NCI-H1092 treated with DMSO at 0.1 percent for 48 hours (cell line): Measurements from ENCODE around the gene DPP10.
"Not testable (repeated sequence)": the region's sequence is repeated elsewhere in the genome, so short reads cannot be mapped to it uniquely, and the experiment has no call there.

Experiments
- DNase-seq: peaks from one replicate; lab custom pipeline; 2025; lab: John Stamatoyannopoulos, UW

DPP10 gene

GRCh38 chr2:114442510-114442909, at the start of gene DPP10:
Gene DPP10, plus strand, starts transcription at chr2:114442641.
- no peak for DNase-seq

DNA sequence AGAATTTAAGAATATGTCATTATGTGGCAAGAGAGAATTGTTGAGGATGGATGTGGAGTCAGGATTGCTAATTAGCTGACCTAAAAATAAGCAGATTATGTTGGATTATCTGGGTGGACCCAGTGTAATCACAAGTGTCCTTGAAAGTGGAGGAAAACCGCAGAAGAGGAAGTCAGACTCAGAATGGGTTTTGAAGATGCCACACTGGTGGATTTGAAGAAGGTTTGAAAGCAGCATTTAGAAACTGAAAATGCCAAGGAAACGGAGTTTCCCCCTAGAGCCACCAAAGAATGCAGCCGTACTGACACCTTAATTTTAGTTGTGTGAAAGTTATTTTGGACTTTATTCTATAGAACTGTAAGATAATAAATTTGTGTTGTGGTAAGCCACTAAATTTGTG, 41.6 kb upstream of the DPP10 start:
- DNase-seq, result no peak

- no peak for DNase-seq
These were observed 37.0 kb upstream of the DPP10 start for GRCh38 chr2:114405247-114406116.

DNA sequence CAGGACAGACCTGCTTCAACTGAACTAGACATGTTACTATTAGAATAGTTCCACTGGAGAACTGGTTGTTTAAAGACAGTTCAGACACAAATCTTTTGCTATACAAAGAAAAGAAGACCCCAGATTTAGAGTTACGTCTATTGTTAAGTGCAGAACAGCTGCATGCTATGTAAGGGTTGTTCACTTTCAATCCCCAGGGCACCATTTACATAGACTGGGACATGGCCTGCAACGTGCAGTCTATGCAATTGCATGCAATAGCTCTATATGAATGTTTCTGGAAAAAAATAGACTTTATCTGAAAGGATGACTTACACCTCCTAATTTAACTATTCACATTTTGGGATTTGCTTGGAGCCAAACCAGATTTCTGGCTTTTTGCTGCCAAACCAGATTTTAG, 36.1 kb upstream of the DPP10 start:
- no peak for DNase-seq

DNA sequence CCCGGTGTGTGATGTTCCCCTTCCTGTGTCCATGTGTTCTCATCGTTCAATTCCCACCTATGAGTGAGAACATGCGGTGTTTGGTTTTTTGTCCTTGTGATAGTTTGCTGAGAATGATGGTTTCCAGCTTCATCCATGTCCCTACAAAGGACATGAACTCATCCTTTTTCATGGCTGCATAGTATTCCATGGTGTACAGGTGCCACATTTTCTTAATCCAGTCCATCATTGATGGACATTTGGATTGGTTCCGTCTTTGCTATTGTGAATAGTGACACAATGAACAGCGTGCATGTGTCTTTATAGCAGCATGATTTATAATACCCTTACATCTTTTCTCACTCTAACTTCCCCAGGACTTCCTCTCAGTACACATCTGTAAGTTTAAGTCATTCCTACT, 35.1 kb upstream of the DPP10 start:
- DNase-seq, result not testable (repeated sequence)

DNA sequence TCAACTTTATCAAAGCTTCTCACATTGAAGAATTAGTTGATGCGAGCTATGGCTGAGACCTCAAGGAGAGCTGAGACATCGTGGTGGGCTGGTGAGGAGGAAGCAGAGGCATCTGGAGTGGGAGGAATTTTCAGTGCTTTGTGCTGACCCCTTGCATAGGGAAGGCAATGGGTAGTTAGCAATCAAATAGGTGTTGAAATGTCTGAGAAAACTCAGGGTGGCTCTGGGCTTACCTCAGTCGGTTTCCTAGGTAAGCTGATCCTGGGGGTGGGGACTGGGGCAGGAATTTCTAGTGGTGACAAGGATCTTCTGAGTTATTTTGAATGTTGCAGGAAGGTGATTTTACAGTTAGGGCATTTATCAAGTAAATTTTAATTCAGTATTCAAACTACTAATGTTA, 20.7 kb upstream of the DPP10 start:
- DNase-seq, result no peak

DNA sequence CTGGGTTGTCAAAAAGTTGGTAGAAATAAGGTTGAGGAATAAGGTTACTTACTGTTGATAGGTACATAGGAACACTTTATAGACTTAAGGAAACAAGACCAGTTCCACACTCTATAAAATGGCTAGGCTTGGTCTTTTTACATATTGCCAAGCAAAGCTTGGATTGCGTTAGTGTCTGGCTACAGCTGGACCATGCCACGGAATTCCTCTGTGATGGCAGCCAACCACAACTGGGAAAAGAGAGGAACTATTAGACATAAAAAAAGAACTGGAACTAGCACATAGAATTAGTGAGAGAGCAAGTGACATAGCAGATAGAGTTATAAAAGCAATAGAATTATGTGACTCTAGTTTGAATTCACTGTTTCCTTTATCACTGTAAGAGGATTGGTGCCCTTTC, 17.7 kb upstream of the DPP10 start:
- no peak for DNase-seq

GRCh38 chr2:114426756-114427155, 15.7 kb upstream of the DPP10 start:
- no peak for DNase-seq

DNA sequence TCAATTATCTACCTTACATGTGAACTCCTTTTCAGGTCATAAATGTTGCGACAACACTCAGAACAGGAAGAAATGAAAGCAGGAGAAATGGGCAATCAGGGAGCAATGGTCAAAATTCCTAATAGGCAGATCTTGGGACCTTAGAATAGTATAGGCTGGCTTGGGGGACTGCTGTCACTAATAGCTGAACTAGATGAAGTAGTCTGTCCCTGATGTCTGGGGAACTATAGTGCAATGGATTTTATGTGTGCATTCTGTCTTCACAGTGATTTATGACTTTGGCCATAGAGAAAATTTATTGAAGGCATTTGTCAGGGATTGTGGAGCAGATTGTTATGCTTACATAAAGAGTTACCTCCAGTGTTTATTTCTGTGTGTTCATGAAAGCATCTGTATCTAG, 6.1 kb upstream of the DPP10 start:
- DNase-seq, result no peak

DNA sequence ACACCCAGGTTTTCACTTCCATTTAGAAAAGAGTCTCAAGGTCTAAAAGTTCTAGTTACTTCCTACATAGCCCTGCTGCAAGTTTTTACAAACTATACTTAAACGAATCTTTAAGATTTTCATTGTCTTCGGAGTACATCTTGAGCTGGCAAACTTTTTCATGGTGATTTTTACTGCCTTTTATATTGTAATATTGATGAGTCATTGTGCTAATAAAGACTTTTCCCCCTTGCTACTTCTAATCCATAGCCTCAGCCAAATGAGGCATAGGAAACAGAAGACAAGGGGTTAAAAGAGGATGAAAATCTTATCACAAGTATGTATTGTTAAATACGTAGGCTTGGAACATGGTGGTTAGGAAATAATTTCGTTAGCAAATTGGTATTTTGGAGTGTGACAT, 4.1 kb downstream of the DPP10 start:
- DNase-seq, result no peak

DNA sequence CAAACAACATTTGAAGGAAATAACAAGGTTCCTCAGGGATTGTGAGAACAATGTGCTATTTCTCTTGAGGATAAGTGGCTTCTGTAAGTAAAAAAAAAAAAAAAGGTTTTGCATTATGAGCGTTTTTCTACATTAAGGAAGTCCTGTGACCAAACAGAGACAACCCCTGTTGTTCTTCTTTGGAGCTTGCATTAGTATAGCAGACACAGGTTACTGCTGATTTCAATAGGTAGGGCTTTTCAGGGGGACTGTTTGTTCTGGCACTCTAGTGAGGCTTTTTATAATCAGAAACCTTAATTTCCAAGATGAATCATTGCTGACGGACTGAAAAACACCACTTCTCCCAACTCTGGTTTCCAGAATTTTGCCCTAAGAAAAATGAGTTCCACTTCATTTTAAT, 8.2 kb downstream of the DPP10 start:
- DNase-seq, result no peak

DNA sequence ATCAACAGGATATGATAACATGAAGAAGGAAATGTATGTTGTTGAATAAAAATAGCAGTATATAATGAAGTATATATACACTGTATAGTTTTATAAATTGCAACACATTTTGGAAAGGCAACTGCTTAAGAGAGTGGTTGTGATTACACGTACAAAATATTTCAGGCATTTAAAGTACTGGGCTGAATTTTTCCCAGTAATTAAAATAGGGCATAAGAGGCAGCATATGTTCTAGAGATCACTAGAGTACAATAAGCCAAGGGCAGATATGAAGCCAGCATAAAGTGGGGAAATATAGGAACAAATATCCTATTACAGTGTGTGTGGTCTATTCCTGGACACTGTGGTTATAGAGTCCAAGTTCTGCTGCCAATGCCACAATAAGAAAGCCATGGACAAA, 14.1 kb downstream of the DPP10 start:
- DNase-seq, result no peak

DNA sequence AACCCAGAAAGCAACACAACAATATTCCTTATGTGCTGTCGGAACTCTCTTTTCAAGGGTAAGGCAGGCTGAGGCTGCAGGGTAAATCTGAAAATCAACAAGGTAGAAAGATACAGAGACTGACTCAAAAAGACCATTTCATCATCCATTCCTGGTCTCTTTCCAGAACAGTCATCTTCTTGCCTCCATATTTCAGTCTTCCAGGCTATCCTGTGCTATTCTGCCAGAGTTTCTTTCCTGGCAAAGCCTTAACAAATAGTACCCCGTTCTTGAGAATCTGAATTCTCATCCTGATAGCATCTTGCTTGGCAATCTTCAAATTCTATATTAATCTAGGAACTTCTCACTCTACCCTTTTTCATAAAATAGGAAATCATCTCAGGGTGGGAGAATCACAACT, 15.5 kb downstream of the DPP10 start:
- no peak for DNase-seq

DNA sequence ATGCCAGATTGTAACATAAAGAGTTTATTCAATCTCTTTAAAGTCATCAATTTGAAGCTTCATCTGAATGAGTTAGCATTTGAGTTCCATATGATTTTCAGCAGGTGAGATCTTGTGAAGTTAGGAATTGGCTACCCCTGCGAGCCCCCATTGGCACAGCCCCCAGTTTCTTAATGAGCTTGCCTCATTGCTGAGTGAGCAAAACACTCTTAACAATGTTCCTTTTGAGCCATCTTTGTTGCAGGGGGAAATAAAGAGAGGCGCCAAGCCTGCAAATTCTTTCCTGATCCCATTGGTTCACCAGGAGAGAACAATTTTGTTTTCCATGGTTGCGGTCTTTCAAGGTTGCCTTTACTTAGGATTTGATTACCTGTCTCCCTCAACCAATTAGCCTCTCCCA, 18.7 kb downstream of the DPP10 start:
- no peak for DNase-seq

GRCh38 chr2:114464961-114465706, 22.7 kb downstream of the DPP10 start:
- DNase-seq, result no peak

- DNase-seq, result no peak
These were observed 25.9 kb downstream of the DPP10 start for GRCh38 chr2:114468343-114468742.

- DNase-seq, result no peak
These were observed 29.8 kb downstream of the DPP10 start for GRCh38 chr2:114472246-114472645.

GRCh38 chr2:114472726-114473125, 30.3 kb downstream of the DPP10 start:
- DNase-seq, result no peak

GRCh38 chr2:114488841-114489530, 46.5 kb downstream of the DPP10 start:
- no peak for DNase-seq

GRCh38 chr2:114495046-114495445, 52.6 kb downstream of the DPP10 start:
- no peak for DNase-seq

DNA sequence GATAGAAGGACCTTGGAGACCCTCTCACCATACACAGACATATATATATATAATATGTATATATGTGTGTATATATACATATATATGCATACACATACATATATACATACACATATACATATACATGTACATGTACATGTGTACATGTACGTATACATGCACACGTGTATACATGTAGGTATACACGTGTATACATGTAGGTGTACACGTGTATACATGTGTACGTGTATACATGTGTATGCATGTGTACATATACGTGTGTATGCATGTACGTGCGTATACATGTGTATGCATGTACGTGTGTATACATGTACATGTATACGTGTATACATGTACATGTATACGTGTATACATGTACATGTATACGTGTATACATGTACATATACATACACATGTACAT, 54.5 kb downstream of the DPP10 start:
- DNase-seq, result no peak

DNA sequence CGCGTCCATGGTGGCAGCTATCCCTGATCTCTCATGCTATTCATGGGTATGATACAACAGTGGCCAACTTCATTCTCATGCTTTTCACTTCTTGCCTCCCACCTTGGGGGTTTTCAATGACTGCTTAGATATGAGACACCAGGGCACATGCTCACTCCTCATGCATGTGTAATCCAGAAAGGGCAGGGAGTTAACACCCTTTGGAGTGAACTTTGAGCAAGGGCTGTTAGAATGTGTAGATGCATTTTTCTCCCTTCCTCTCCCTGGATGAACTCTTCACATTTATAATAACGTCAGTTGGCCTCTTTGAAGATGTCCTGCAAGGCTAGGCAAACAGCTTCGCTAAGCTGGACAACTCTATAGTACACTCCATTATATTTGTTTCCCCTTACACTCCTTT, 56.7 kb downstream of the DPP10 start:
- DNase-seq, result no peak

DNA sequence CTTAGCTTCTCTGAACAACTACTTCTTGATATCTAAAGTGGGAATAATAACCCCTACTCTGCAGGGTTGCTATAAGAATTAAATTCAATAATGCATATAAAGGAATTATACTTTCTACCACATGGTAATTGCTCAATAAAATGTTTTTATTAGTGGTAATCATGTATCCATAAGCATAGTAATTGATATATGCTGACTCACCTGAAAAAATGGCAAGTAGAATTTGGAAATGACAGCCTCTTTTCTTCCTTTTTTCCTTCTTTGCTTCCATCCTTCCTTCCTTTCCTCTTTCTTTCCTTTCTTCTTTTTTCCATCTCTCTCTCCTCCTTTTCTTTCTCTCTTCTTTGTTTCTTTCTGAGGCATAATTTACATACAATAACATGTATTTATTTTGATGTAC, 65.3 kb downstream of the DPP10 start:
- DNase-seq, result no peak
